H9 (cell line): ENCODE results near the gene PLA2G15. TPM values are rescaled to one million over a fixed set of nuclear protein-coding genes. Genes with fewer than 3 reads are reported as not detected.

Experiments used
- DNase-seq: peaks from one replicate; pipeline ENCODE4 v3.0.0-alpha.2; 2017
- H2AFZ ChIP-seq: one replicate; pipeline ENCODE4 v1.6.1; 2013; ENCODE audit warnings: mild to moderate bottlenecking, low read length, control low read depth, moderate library complexity
- H2AK5ac ChIP-seq: 2 replicates; pipeline ENCODE4 v1.6.1; 2013; ENCODE audit warnings: low read length, control low read depth, mixed read lengths; ENCODE audit not compliant: insufficient read length
- H2BK120ac ChIP-seq: one replicate; pipeline ENCODE4 v1.6.1; 2013; ENCODE audit warnings: low read depth, mild to moderate bottlenecking, low read length, control low read depth, inconsistent platforms; ENCODE audit not compliant: poor library complexity, severe bottlenecking
- H2BK12ac ChIP-seq: 2 replicates; pipeline ENCODE4 v1.6.1; 2013; ENCODE audit warnings: low read length, control low read depth, mixed read lengths, low read depth; ENCODE audit not compliant: insufficient read length
- H2BK15ac ChIP-seq: 2 replicates; pipeline ENCODE4 v1.6.1; 2013; ENCODE audit warnings: low read depth, low read length, control low read depth
- H2BK20ac ChIP-seq: one replicate; pipeline ENCODE4 v1.6.1; 2013; ENCODE audit warnings: low read depth, mild to moderate bottlenecking, low read length, control low read depth, inconsistent platforms; ENCODE audit not compliant: poor library complexity, severe bottlenecking
- H2BK5ac ChIP-seq: 2 replicates; pipeline ENCODE4 v1.6.1; 2013; ENCODE audit warnings: low read length, control low read depth, mixed read lengths; ENCODE audit not compliant: insufficient read length
- H3K14ac ChIP-seq: 2 replicates; pipeline ENCODE4 v1.6.1; 2013; ENCODE audit warnings: low read length, control low read depth; ENCODE audit not compliant: insufficient read depth
- H3K18ac ChIP-seq: 2 replicates; pipeline ENCODE4 v1.6.1; 2013; ENCODE audit warnings: low read depth, mild to moderate bottlenecking, mixed read lengths, low read length, control low read depth; ENCODE audit not compliant: insufficient read length
- H3K23ac ChIP-seq: 2 replicates; pipeline ENCODE4 v1.6.1; 2013; ENCODE audit warnings: low read length, control low read depth, mixed read lengths, low read depth; ENCODE audit not compliant: insufficient read length
- H3K23me2 ChIP-seq: 2 replicates; pipeline ENCODE4 v1.6.1; 2013; ENCODE audit warnings: low read depth, mild to moderate bottlenecking, mixed read lengths, low read length, control low read depth; ENCODE audit not compliant: insufficient read length, poor library complexity, severe bottlenecking
- H3K27ac ChIP-seq: 2 replicates; pipeline ENCODE4 v1.5.1; 2013; ENCODE audit warnings: low read length, control low read depth, mixed read lengths, low read depth; ENCODE audit not compliant: insufficient read length
- H3K27me3 ChIP-seq: 2 replicates; pipeline ENCODE4 v1.6.1; 2013; ENCODE audit warnings: low read length, control low read depth, inconsistent platforms; ENCODE audit not compliant: insufficient read depth
- H3K4ac ChIP-seq: 2 replicates; pipeline ENCODE4 v1.6.1; 2013; ENCODE audit warnings: low read depth, mild to moderate bottlenecking, control low read depth, inconsistent platforms, low read length, moderate library complexity
- H3K4me1 ChIP-seq: 2 replicates; pipeline ENCODE4 v1.6.1; 2013; ENCODE audit warnings: low read length, control low read depth, inconsistent platforms; ENCODE audit not compliant: insufficient read depth
- H3K4me2 ChIP-seq: 2 replicates; pipeline ENCODE4 v1.6.1; 2013; ENCODE audit warnings: low read length, control low read depth, mixed read lengths; ENCODE audit not compliant: insufficient read length, insufficient read depth
- H3K56ac ChIP-seq: 2 replicates; pipeline ENCODE4 v1.6.1; 2013; ENCODE audit warnings: low read depth, mild to moderate bottlenecking, mixed read lengths, low read length, control low read depth; ENCODE audit not compliant: insufficient read length
- H3K79me1 ChIP-seq: 2 replicates; pipeline ENCODE4 v1.6.1; 2013; ENCODE audit warnings: low read depth, mild to moderate bottlenecking, moderate library complexity, low read length, control low read depth, inconsistent platforms; ENCODE audit not compliant: insufficient read depth, poor library complexity, severe bottlenecking
- H3K79me2 ChIP-seq: 2 replicates; pipeline ENCODE4 v1.6.1; 2013; ENCODE audit warnings: low read length, control low read depth, inconsistent platforms; ENCODE audit not compliant: insufficient read depth
- H3K9ac ChIP-seq: 2 replicates; pipeline ENCODE4 v1.6.1; 2013; ENCODE audit warnings: low read length, control low read depth, mixed read lengths; ENCODE audit not compliant: insufficient read length; ENCODE audit errors: extremely low read depth
- H3K9me3 ChIP-seq: one replicate; pipeline ENCODE4 v1.6.1; 2013; ENCODE audit warnings: low read depth, low read length, inconsistent platforms; ENCODE audit not compliant: control insufficient read depth
- H3T11ph ChIP-seq: one replicate; pipeline ENCODE4 v1.6.1; 2013; ENCODE audit warnings: mild to moderate bottlenecking, low read length, control low read depth, inconsistent platforms
- H4K20me1 ChIP-seq: one replicate; pipeline ENCODE4 v1.6.1; 2013; ENCODE audit not compliant: control insufficient read depth, insufficient read length, insufficient read depth
- H4K5ac ChIP-seq: 2 replicates; pipeline ENCODE4 v1.6.1; 2013; ENCODE audit warnings: low read depth, mild to moderate bottlenecking, mixed read lengths, low read length, control low read depth; ENCODE audit not compliant: insufficient read length
- H4K8ac ChIP-seq: replicated peaks from 2 replicates; pipeline ENCODE4 v1.6.1; 2013; ENCODE audit warnings: low read length, control low read depth, mixed read lengths, low read depth; ENCODE audit not compliant: insufficient read length
- H4K91ac ChIP-seq: 2 replicates; pipeline ENCODE4 v1.6.1; 2013; ENCODE audit warnings: low read depth, mild to moderate bottlenecking, moderate library complexity, mixed read lengths, low read length, control low read depth; ENCODE audit not compliant: insufficient read length
- H3K27ac Mint-ChIP-seq, 3 experiments: 2 replicates in 2 of 3; 3 replicates in 1 of 3; pipeline ENCODE4 v1.8.0; 2020 to 2021; ENCODE audit warnings: mixed read lengths in 3 of 3, mild to moderate bottlenecking in 1 of 3, moderate library complexity in 1 of 3
- H3K27me3 Mint-ChIP-seq: 2 replicates; pipeline ENCODE4 v1.8.0; 2021; ENCODE audit warnings: low read depth, mild to moderate bottlenecking, moderate library complexity, mixed read lengths
- H3K36me3 Mint-ChIP-seq, 3 experiments: 2 replicates in 2 of 3; 3 replicates in 1 of 3; pipeline ENCODE4 v1.8.0; 2020 to 2021; ENCODE audit warnings: low read depth in 3 of 3, mixed read lengths in 3 of 3; ENCODE audit not compliant: insufficient read depth in 1 of 3
- H3K4me1 Mint-ChIP-seq, 2 experiments: 2 replicates each; pipeline ENCODE4 v1.8.0; 2020; ENCODE audit warnings: mixed read lengths in 2 of 2
- H3K4me3 Mint-ChIP-seq, 2 experiments: 2 replicates in 1 of 2; 3 replicates in 1 of 2; pipeline ENCODE4 v1.8.0; 2020 to 2021; ENCODE audit warnings: mild to moderate bottlenecking in 2 of 2, mixed read lengths in 2 of 2, moderate library complexity in 1 of 2
- H3K9me3 Mint-ChIP-seq, 2 experiments: 2 replicates in 1 of 2; 3 replicates in 1 of 2; pipeline ENCODE4 v1.8.0; 2020; ENCODE audit warnings: mild to moderate bottlenecking in 2 of 2, mixed read lengths in 2 of 2, moderate library complexity in 1 of 2
- WGBS: extraction: QIAGEN DNeasy Blood & Tissue Kit; methylation state at CpG from one replicate; pipeline ENCODE4 v1.1.7; 2013; ENCODE audit warnings: missing lambda C conversion rate, low lambda C conversion rate, mixed read lengths; ENCODE audit not compliant: insufficient read length; ENCODE audit errors: extremely low coverage; 5-methylcytosine and 5-hydroxymethylcytosine counted together
- total RNA-seq: library from RNA; stranded (reverse); gene quantifications from 2 replicates; pipeline ENCODE4 v1.2.1, GENCODE V29; 2021
- TF ChIP-seq, protein P1 (sequence below): fragments of 200-600 bp; sonication (generic); conservative IDR thresholded peaks from 3 replicates; pipeline ENCODE4 v1.8.0; 2021; ENCODE audit warnings: antibody characterized with exemption, mild to moderate bottlenecking

PLA2G15 gene
- total RNA-seq, 1 experiment from 2014 or later = 11.0 TPM

DNA sequence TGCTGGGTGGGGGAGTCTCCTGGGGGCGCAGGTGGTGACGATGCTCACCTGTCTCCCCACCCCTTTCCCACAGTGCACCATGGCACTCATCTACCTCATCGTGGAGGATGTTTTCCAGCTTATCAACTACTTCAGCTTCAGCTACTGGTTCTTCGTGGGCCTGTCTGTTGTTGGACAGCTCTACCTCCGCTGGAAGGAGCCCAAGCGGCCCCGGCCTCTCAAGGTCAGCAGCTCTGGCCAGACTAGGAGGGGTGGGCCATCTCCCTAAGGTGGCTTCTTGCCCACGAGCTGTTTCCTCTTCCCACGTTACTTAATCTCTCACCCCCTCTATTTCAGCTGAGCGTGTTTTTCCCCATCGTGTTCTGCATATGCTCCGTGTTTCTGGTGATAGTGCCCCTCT, 51.1 kb downstream of the PLA2G15 start:
- no peak overlapping the region for H4K8ac ChIP-seq
- no peaks in the 10 kb centered on the region for H3K79me2 ChIP-seq

More for the DNA sequence above, 51.1 kb downstream of the PLA2G15 start:
- Histone ChIP-seq H4K91ac (no peak overlapping the region), H3K9me3 (peaks cover 3% of the 10 kb centered on the region), H2BK12ac (no peak overlapping the region), H2BK120ac (no peak overlapping the region), H3K4me1 (no peaks in the 10 kb centered on the region), H3K14ac (no peak overlapping the region), H3K27ac (no peak overlapping the region), H2AK5ac (no peak overlapping the region), H4K5ac (no peak overlapping the region), H2BK5ac (no peak overlapping the region), H2AFZ (no peak overlapping the region), H3K4ac (no peak overlapping the region), H2BK20ac (no peak overlapping the region), H3K4me2 (no peak overlapping the region), H3K56ac (no peak overlapping the region), H3K23ac (no peak overlapping the region), H3K18ac (no peak overlapping the region), H3T11ph (no peak overlapping the region), H3K23me2 (no peaks in the 10 kb centered on the region), H4K20me1 (no peaks in the 10 kb centered on the region), H3K27me3 (no peaks in the 10 kb centered on the region), H3K9ac (no peak overlapping the region), H3K79me1 (no peaks in the 10 kb centered on the region), H2BK15ac (no peak overlapping the region)
- Mint-ChIP-seq H3K4me1 (0 out of 4 replicates have a peak, but pooled peaks cover 0 to 2% of the 10 kb centered on the region in 2 experiments), H3K36me3 (peaks cover 22 to 79% (median 41%) of the 10 kb centered on the region in 3 experiments; a peak in 6 of 7 replicates), H3K27me3 (no peaks in the 10 kb centered on the region; the same call in 1 of the 2 replicates), H3K9me3 (no peaks in the 10 kb centered on the region), H3K27ac (0 out of 7 replicates have a peak overlapping the region, but pooled peaks of 1 of the 3 experiments have one; percentile 4), H3K4me3 (no peak overlapping the region)
- WGBS = no CpG with 5 or more reads among the region's 12 CpGs
- TF ChIP-seq, protein P1, sequence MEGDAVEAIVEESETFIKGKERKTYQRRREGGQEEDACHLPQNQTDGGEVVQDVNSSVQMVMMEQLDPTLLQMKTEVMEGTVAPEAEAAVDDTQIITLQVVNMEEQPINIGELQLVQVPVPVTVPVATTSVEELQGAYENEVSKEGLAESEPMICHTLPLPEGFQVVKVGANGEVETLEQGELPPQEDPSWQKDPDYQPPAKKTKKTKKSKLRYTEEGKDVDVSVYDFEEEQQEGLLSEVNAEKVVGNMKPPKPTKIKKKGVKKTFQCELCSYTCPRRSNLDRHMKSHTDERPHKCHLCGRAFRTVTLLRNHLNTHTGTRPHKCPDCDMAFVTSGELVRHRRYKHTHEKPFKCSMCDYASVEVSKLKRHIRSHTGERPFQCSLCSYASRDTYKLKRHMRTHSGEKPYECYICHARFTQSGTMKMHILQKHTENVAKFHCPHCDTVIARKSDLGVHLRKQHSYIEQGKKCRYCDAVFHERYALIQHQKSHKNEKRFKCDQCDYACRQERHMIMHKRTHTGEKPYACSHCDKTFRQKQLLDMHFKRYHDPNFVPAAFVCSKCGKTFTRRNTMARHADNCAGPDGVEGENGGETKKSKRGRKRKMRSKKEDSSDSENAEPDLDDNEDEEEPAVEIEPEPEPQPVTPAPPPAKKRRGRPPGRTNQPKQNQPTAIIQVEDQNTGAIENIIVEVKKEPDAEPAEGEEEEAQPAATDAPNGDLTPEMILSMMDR = no peak
- DNase-seq = no peak
